ENCODE data around the gene CYS1. TPM values are rescaled to one million over a fixed set of nuclear protein-coding genes. Genes with fewer than 3 reads are reported as not detected.

Gene CYS1
- total RNA-seq, 1 donor from 2014 or later: 0.56 TPM

GRCh38 chr2:10123281-10123680, 43.1 kb upstream of the CYS1 start:
- no peaks in the 10 kb centered on the region for H3K9me3 Mint-ChIP-seq
- peaks cover 50% of the 10 kb centered on the region for H4K20me1 ChIP-seq (ENCODE audit: low read depth)
- peaks cover 21% of the 10 kb centered on the region for H3K36me3 ChIP-seq
- peaks cover 17% of the 10 kb centered on the region for H3K4me1 ChIP-seq
- peaks cover 64% of the 10 kb centered on the region for H3K79me2 ChIP-seq (ENCODE audit: low read depth)
- peak overlapping the region; percentile 67 for H3K9ac ChIP-seq
- TF ChIP-seq EZH2 (IDR thresholded peaks at IDR 0.05) (no peak), EZH2phosphoT487 (IDR thresholded peaks at IDR 0.05) (no peak)
- TF ChIP-seq, protein P1, sequence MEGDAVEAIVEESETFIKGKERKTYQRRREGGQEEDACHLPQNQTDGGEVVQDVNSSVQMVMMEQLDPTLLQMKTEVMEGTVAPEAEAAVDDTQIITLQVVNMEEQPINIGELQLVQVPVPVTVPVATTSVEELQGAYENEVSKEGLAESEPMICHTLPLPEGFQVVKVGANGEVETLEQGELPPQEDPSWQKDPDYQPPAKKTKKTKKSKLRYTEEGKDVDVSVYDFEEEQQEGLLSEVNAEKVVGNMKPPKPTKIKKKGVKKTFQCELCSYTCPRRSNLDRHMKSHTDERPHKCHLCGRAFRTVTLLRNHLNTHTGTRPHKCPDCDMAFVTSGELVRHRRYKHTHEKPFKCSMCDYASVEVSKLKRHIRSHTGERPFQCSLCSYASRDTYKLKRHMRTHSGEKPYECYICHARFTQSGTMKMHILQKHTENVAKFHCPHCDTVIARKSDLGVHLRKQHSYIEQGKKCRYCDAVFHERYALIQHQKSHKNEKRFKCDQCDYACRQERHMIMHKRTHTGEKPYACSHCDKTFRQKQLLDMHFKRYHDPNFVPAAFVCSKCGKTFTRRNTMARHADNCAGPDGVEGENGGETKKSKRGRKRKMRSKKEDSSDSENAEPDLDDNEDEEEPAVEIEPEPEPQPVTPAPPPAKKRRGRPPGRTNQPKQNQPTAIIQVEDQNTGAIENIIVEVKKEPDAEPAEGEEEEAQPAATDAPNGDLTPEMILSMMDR (IDR thresholded peaks at IDR 0.05): no peak
- H3K27ac Mint-ChIP-seq: peak overlapping the region; percentile 75
- DNase-seq (ENCODE audit: low spot score): peak; percentile 24
- H2AFZ ChIP-seq (replicated peaks): no peak overlapping the region
- H3K36me3 Mint-ChIP-seq: peaks cover 24% of the 10 kb centered on the region
- H3K27me3 ChIP-seq: peaks cover 8% of the 10 kb centered on the region
- H3K9me3 ChIP-seq (ENCODE audit: low read depth): no peaks in the 10 kb centered on the region
- H3K27me3 Mint-ChIP-seq (ENCODE audit: insufficient read depth, low read depth): peaks cover 7% of the 10 kb centered on the region
- peak overlapping the region; percentile 87 for H3K4me3 ChIP-seq
- H3K4me1 Mint-ChIP-seq: peaks cover 36% of the 10 kb centered on the region
- H3K4me2 ChIP-seq: peak overlapping the region; percentile 95
- H3F3A ChIP-seq (ENCODE audit: low read depth): peaks cover 30% of the 10 kb centered on the region
- H3K27ac ChIP-seq: no peak overlapping the region
- H3K4me3 Mint-ChIP-seq: peak overlapping the region; percentile 97

DNA sequence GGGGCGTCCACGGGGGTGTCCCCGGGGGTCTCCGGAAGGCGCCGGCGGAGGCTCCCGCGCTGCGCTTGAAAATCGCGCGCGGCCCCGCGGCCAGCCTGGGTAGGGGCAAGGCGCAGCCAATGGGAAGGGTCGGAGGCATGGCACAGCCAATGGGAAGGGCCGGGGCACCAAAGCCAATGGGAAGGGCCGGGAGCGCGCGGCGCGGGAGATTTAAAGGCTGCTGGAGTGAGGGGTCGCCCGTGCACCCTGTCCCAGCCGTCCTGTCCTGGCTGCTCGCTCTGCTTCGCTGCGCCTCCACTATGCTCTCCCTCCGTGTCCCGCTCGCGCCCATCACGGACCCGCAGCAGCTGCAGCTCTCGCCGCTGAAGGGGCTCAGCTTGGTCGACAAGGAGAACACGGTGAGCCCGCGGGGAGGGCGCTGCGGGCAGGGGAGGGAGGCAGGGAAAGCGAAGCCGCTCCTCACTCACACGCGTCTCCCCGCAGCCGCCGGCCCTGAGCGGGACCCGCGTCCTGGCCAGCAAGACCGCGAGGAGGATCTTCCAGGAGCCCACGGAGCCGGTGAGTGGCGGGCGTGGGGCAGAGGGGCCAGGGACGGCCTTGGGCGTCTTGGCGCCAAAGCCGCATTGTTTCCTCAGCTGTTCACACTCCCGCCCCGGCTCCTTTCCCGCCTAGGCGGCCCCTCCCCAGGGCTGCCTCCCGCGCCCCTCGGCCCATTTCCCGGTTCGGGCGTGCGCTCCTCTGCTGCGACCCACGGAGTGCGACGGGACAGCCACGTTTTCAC, 42.5 kb upstream of the CYS1 start, which contains the start of gene RRM2:
Gene RRM2 (plus strand): TSS at position 240 of the 781 bp plus-strand sequence. CDS start 60 bp downstream, at position 300.
- peaks cover 20% of the 10 kb centered on the region for H3K36me3 Mint-ChIP-seq
- Histone ChIP-seq H3K9me3 (ENCODE audit: low read depth) (no peaks in the 10 kb centered on the region), H2AFZ (replicated peaks) (peak within 1 kb of the TSS; percentile 85), H3F3A (ENCODE audit: low read depth) (peaks cover 27% of the 10 kb centered on the region), H4K20me1 (ENCODE audit: low read depth) (peaks cover 45% of the 10 kb centered on the region), H3K9ac (peak within 1 kb of the TSS; percentile 67), H3K36me3 (peaks cover 21% of the 10 kb centered on the region), H3K79me2 (ENCODE audit: low read depth) (peaks cover 60% of the 10 kb centered on the region), H3K27ac (peak within 1 kb of the TSS; percentile 30), H3K4me2 (peak within 1 kb of the TSS; percentile 95), H3K4me3 (peak within 1 kb of the TSS; percentile 87), H3K27me3 (peaks cover 8% of the 10 kb centered on the region), H3K4me1 (peaks cover 17% of the 10 kb centered on the region)
- no peaks in the 10 kb centered on the region for H3K9me3 Mint-ChIP-seq
- H3K4me3 Mint-ChIP-seq: peak within 1 kb of the TSS; percentile 97
- DNase-seq (ENCODE audit: low spot score): peak; percentile 98
- H3K27ac Mint-ChIP-seq: peak within 1 kb of the TSS; percentile 75
- peaks cover 40% of the 10 kb centered on the region for H3K4me1 Mint-ChIP-seq
- TF ChIP-seq EZH2phosphoT487 (IDR thresholded peaks at IDR 0.05) (no peak), EZH2 (IDR thresholded peaks at IDR 0.05) (no peak)
- TF ChIP-seq, protein P1 (IDR thresholded peaks at IDR 0.05): no peak
- H3K27me3 Mint-ChIP-seq (ENCODE audit: insufficient read depth, low read depth): peaks cover 5% of the 10 kb centered on the region

- H3K27ac Mint-ChIP-seq: peak overlapping the region; percentile 65
- DNase-seq (ENCODE audit: low spot score): no peak
- H3K4me1 ChIP-seq: peaks cover 17% of the 10 kb centered on the region
- peak overlapping the region; percentile 35 for H2AFZ ChIP-seq (replicated peaks)
- H3K36me3 ChIP-seq: peaks cover 12% of the 10 kb centered on the region
- H3K9me3 ChIP-seq (ENCODE audit: low read depth): no peaks in the 10 kb centered on the region
- H3K36me3 Mint-ChIP-seq: peaks cover 12% of the 10 kb centered on the region
- H3K4me3 Mint-ChIP-seq: peak overlapping the region; percentile 97
- H3F3A ChIP-seq (ENCODE audit: low read depth): peaks cover 27% of the 10 kb centered on the region
- H3K27me3 ChIP-seq: peaks cover 8% of the 10 kb centered on the region
- TF ChIP-seq EZH2 (IDR thresholded peaks at IDR 0.05): no peak
- TF ChIP-seq, protein P1 (IDR thresholded peaks at IDR 0.05): no peak
- TF ChIP-seq EZH2phosphoT487 (IDR thresholded peaks at IDR 0.05): no peak
- peaks cover 45% of the 10 kb centered on the region for H3K79me2 ChIP-seq (ENCODE audit: low read depth)
- H3K4me2 ChIP-seq: peak overlapping the region; percentile 95
- H4K20me1 ChIP-seq (ENCODE audit: low read depth): peaks cover 28% of the 10 kb centered on the region
- no peak overlapping the region for H3K9ac ChIP-seq
- no peak overlapping the region for H3K27ac ChIP-seq
- peaks cover 40% of the 10 kb centered on the region for H3K4me1 Mint-ChIP-seq
- peaks cover 5% of the 10 kb centered on the region for H3K27me3 Mint-ChIP-seq (ENCODE audit: insufficient read depth, low read depth)
- no peaks in the 10 kb centered on the region for H3K9me3 Mint-ChIP-seq
- peak overlapping the region; percentile 87 for H3K4me3 ChIP-seq
These were observed 40.8 kb upstream of the CYS1 start for GRCh38 chr2:10120877-10121574.
